GM21528 (cell line): ENCODE measurements around the gene SH2D1B.
"Not testable (repeated sequence)": the region's sequence is repeated elsewhere in the genome, so short reads cannot be mapped to it uniquely, and the experiment has no call there.

Experiments used
- ATAC-seq: cut with Tn5 transposase; IDR thresholded peaks from one replicate; pipeline ENCODE4 v1.9.1; 2021; ENCODE audit warnings: mild to moderate bottlenecking, moderate library complexity; ENCODE audit not compliant: unreplicated experiment, low FRiP score

Gene SH2D1B, protein sequence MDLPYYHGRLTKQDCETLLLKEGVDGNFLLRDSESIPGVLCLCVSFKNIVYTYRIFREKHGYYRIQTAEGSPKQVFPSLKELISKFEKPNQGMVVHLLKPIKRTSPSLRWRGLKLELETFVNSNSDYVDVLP

DNA sequence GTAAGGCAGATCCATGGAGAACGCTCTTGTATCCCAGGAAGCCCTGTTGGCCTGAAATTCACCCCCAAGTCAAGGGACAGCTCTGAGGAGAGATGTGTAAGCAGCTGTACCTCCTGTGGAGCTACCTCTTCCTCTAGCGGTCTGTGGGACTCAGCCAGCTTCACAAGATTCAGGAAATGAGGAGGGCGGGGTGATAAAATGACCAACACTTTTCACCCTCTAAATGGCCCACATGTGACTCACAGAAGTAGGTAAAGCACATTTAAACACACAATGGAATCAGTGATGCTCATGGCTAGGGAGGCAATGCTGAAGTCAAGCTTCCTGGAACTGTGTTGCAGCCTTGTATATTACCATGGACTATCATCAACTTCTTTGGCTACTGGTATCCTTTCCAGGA, at the start of gene SH2D1B:
SH2D1B (minus strand) TSS at position 135 of the 400 bp plus-strand sequence; CDS start at position 15, 120 bp downstream.
- no peak for ATAC-seq

DNA sequence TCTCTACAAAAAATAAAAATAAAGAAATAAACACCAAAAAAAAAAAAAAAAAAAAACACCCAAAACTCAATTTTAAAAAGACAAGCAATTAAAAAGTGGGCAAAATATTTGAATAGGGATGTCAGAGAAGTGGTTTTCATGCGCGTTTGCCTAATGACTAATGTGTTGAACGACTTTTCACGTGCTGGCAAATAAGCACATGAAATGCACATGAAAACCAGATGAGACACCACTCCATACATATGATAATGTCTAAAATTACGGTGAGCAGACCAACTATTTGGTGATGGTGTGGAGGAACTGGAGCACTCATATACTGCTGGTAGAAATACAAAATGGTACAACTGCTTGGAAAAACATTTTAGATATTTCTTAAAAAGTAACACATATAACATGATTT, 46.3 kb upstream of the SH2D1B start:
- no peak for ATAC-seq

DNA sequence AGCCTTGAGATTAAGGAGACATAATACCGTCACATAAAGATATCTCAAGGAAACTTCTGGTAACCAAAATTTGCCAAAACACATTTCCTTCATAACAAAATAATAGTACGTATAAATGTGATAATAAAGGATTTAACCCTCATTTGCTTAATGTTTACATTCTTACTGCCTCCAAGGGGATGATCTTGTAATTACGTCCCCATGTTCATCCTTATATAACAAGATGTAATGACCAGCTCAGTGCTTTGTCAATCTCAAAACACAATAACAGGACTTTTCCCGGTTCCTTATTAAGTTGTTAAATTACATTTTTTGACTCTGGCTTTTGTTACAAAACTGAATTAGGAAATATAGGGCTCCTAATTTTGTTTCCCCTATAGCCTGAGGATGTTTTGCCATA, 44.4 kb upstream of the SH2D1B start:
- ATAC-seq, result no peak

DNA sequence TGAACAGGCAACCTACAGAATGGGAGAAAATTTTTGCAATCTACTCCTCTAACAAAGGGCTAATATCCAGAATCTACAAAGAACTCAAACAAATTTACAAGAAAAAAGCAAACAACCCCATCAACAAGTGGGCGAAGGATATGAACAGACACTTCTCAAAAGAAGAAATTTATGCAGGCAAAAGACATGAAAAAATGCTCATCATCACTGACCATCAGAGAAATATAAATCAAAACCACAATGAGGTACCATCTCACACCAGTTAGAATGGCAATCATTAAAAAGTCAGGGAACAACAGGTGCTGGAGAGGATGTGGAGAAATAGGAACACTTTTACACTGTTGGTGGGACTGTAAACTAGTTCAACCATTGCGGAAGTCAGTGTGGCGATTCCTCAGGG, 42.4 kb upstream of the SH2D1B start:
- ATAC-seq, result not testable (repeated sequence)

DNA sequence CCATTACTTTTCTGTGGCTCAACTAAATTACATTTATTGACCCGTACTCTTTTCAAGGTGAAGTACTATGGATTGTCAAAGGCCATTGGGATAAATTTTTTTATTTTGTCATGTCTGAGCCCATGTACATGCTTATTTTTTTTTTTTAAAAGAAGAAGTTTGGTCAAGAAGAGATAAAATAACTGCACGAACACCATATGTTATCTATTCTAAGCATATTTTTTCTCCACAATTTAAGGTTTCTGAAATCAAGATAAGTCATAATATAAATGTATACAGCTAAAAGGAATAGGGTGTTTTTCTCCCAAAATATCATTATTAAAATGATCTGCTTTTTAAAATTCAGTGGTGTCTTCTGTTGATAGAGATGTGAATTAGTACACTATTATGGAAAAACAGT, 35.0 kb upstream of the SH2D1B start:
- ATAC-seq, result no peak

DNA sequence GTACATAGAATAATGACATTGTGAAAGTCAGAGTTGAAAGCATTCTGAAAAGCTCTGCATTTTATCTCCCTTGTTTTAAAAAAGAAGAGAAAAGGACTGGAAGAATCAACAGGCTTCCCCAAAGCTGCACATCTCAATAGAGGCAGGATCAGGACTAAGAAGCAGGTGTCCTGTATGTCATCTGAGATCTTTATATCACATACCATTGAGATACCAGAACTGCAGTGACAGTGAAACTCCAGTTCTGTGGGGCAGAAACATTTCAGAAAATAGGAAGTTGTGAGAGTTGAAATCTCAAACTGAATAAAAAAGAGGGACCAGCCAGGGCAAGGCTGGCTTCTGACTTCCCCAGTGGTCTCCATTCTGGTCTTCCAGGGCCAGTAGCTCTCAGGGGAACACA, 33.0 kb upstream of the SH2D1B start:
- ATAC-seq, result no peak

DNA sequence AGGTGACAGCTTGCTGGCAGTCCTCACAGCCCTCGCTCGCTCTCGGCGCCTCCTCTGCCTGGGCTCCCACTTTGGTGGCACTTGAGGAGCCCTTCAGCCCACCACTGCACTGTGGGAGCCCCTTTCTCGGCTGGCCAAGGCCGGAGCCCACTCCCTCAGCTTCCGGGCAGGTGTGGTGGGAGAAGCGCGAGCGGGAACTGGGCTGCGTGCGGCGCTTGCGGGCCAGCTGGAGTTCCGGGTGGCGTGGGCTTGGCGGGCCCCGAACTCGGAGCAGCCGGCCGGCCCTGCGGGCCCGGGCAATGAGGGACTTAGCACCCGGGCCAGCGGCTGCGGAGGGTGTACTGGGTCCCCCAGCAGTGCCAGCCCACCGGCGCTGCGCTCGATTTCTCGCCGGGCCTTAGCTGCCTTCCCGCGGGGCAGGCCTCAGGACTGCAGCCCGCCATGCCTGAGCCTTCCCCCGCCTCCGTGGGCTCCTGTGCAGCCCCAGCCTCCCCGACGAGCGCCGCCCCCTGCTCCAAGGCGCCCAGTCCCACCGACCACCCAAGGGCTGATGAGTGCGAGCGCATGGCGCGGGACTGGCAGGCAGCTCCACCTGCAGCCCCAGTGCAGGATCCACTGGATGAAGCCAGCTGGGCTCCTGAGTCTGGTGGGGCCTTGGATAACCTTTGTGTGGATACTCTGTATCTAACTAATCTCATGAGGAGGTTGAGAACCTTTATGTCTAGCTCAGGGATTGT, 21.2 kb upstream of the SH2D1B start:
- not testable (repeated sequence) for ATAC-seq

DNA sequence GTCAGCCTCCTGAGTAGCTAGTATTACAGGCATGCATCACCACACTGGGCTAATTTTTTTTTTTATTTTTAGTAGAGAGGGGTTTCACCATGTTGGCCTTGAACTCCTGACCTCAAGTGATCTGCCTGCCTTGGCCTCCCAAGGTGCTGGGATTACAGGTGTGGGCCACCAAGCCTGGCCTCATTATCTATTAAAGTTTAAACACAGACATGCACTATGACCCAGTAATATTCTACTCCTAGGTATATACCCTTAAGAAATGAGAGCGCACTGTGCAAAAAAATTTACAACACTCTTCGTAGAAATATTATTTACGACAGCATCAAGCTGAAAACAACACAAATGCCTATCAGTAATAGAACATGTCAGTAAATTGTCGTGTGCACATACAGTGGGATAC, 18.6 kb upstream of the SH2D1B start:
- ATAC-seq, result no peak

DNA sequence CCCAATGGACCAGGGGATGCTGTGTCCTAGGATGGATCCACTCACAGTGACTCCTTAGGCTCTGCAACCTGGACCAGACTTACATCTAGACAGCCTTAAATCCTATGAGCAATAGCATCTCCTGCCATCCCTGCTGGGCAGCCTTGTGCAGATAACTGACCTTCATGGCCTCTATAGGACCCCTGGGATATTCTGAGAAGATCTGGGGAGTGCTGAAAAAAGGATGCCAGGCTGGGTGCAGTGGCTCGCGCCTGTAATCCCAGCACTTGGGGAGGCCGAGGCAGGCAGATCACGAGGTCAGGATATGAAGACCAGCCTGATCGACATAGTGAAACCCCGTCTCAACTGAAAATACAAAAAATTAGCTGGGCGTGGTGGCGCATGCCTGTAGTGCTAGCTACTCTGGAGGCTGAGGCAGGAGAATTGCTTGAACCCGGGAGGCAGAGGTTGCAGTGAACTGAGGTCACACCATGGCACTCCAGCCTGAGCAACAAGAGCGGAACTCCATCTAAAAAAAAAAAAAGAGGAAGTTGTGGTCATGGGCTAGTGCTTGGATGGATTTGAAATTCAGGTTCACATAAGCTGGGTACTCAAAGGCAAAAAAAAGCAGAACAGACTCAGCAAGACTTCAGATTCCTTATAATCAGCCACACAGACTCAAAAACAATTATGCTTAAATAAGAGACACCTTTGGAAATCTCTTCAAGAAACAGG, 10.9 kb upstream of the SH2D1B start:
- ATAC-seq, result no peak

DNA sequence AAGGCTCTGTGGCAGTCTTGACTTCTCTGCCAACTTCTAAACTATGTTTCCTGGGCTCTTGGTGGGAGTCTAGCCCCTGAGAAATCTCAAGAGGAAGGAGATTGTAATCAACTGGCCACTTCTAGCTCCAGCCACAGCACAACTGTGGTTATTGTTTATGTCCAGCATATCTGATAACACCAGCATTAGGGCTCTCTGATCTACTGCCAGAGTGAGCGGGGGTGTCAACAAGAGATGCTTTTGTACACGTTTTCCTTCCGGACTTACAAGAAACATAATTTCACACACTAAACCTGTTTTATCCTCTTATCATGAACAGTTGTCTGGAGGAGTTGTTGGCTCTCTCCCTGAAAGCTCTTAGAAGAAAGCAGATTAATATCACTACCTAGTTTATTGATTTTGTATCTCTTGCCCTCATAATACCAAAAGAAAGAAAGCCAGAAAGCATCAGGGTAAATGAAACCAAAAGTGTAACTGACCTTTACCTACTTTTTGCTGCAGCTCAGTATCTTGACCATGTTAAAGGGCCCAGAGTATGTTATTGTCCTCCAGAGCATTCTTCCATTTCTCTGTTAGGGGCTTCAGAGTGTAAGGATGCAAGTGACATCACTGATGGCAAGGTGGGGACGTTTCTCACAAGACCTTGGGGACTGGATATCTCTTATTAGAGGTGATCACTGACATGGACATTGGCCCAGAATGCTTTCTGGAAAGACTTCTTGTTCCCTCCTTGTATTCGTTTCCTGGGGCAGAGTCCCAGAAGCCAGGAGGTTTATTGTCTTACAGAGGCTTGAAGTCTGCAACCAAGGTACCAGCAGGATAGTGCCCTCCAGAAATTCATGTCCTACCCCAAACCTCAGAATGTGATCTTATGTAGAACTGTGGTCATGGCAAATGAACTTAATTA, 9.6 kb upstream of the SH2D1B start:
- no peak for ATAC-seq

DNA sequence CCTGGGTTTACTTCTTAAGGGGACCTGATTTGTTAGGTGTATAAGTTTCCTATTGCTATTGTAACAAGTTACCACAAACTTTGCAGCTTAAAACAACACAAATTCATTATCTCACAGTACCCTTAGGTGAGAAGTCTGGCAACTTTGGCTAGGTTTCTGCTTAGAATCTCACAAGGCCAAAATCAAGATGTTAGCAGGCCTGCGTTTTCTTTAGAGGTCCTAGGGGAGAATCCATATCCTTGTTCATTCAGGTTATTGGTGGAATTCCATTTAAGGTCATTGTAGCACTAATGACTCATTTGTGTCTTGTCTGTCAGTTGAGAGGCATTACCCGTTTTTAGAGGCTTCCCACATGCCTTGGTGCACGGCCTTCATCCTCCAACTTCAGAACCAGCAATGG, 8.2 kb upstream of the SH2D1B start:
- ATAC-seq, result no peak

DNA sequence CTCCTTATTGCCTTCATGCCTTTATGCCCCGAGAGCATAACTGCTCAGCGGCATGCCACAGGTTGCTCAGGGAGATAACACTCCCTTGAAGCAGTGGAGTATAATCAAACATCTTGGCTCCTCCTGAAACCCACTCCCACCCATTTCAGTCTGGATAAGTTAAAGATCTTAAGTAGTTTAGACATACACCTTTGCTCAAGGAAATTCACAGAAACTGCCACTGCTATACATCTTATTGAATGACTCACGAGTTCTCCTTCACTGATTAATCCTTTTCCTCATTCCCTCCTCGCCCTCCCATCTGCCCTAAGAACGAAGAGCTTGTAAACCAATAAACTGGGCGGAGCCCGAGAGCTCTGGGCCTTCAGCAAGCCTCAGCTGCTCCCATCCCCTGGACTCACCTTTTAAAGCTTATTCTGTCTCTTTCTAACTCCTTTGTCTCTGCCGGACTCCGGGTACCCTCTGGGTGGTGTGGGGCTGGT, 7.6 kb upstream of the SH2D1B start:
- not testable (repeated sequence) for ATAC-seq

DNA sequence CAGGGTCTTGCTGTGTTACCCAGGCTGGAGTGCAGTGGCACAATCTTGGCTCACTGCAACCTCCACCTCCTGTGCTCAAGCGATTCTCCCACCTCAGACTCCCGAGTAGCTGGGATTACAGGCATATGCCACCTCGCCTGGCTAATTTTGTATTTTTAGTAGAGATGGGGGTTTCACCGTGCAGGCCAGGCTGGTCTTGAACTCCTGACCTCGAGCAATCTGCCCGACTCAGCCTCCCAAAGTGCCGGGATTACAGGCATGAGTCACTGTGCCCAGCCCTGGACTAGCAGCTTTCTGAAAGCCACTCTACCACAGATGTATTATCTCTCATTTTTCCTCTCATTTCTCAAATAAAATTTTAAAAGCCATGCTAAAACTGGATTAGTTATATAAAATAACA, 6.6 kb upstream of the SH2D1B start:
- ATAC-seq, result not testable (repeated sequence)

DNA sequence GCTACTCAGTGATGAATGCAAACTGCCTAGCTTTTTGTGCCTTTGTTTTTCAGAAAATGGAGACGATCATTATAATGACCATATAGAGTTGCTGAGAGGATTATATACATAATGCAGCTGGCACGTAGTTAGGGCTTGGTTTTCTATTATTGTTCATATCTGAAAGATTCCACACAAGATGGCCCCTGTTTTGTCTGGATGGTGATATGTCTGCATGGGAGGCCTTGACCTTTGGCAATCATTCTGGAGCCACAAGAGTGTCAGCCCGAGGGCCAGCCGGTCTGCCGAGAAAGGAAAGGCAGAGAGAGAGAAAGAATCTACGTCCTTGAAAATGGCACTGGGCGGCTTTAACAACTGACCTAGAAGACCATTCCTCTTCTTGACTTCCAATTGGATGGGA, 5.7 kb upstream of the SH2D1B start:
- no peak for ATAC-seq

DNA sequence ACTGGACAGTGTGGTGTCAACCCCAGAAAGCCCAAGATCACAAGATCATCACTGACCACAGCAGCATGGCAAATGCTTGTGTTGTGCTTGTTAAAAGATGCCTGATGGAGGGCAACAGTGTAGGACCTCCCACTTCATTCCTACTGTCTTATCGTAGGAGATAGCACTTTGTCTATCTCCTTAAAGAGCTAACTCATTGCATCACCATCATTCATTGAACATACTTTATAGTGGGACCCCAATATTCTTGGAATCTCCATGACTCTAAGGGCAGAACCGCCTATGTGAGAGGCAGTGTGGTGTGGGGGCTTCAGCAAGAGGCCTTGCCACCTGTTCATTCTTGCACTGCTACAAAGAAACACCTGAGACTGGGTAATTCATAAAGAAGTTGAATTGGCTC, 5.0 kb upstream of the SH2D1B start:
- ATAC-seq, result no peak

DNA sequence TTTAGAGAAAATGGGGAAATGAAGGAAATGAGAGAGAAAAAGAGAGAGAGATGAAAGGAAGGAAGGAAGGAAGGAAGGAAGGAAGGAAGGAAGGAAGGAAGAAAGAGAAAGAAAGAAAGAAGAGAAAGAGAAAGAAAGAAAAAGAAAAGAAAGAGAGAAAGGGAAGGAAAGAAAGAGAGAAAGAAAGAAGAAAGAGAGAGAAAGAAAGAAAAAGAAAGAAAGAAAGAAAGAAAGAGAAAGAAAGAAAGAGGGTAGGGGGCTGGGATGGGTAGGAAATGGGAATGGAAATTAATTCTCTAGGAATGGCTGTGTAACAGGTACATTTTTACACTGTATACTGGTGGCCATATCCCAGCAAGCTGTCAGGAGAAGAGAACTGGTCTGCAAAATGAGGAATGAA, 4.3 kb upstream of the SH2D1B start:
- ATAC-seq, result no peak

DNA sequence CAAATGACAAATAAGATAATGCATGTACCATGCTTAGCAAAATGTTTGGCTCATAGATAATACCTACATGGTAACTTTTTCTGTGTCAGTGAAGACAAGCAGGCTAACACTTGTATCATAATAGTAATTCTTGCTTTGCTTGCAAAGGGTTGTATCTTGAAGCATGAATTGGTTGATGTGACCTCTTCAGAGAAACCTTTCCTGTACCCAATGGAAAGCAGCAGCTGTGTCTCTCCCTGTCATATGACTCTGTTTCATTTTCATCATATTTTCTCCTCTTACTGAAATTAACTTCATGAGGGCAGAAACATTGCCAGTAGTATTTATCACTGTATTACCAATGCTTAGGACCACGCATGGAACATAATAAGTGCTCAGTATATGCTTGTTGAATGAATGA, 4.4 kb downstream of the SH2D1B start:
- no peak for ATAC-seq

DNA sequence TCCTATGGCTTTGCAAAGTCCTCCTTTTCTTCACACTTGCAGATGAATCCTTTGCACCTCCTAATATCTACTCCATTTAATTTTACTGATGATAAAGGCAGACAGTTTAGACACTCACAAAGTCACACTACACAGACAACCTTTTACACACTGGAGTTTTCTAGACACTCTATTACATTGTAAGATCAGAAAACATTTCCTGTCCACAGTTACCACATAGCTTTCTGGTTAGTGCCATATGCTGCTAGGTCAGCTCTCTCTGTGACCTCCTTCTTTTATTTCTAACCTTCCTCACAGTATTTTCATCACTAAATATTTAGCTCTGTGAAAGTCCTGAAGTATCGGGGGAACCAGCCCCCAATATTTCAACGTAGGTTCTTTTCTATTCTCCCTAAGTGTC, 5.1 kb downstream of the SH2D1B start:
- no peak for ATAC-seq

DNA sequence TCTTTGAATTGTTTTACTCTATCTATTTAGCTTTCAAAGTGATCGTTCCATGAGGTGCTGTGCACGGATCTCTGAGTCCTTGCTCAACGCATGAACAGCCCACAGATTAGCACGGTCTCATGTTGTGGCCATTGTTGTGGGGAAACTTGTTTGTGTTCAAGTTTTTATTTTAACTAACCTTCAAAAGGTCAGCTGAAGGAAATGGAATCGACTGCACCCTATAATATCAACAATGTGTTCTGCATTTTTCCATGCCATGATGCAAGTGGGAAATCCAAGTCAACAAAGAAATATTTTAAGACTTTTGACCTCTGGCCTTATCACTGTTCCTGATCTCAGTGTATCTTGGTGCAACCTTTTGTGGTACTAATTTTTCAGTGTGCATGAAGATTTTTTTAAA, 6.1 kb downstream of the SH2D1B start:
- no peak for ATAC-seq

DNA sequence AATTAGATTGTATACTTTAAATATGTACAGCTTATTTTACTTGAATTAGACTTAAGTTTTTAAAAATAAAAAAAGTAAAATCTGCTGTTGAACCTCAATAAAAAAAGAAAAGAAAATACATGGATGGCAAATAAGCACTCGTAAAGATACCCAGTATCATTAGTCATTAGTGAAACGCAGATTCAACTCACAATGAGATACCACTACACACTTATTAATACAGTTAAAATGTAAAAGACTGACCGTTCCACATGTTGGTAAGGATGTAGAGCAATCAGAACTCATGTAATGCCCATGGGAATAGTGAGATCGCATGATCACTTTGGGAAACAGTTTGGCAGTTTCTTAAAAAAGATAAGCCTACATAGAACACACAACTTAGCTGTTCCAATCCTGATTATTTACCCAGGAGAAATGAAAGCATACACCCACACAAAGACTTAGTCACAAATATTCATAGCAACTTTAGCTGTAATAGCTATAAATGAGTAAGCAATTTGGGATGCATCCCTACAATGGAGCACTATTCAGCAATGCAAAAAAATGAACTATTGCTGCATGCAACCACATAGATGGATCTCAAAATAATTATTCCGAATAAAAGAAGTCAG, 7.3 kb downstream of the SH2D1B start:
- ATAC-seq, result no peak
